ENCODE data around the gene EN1.

Gene EN1

DNA sequence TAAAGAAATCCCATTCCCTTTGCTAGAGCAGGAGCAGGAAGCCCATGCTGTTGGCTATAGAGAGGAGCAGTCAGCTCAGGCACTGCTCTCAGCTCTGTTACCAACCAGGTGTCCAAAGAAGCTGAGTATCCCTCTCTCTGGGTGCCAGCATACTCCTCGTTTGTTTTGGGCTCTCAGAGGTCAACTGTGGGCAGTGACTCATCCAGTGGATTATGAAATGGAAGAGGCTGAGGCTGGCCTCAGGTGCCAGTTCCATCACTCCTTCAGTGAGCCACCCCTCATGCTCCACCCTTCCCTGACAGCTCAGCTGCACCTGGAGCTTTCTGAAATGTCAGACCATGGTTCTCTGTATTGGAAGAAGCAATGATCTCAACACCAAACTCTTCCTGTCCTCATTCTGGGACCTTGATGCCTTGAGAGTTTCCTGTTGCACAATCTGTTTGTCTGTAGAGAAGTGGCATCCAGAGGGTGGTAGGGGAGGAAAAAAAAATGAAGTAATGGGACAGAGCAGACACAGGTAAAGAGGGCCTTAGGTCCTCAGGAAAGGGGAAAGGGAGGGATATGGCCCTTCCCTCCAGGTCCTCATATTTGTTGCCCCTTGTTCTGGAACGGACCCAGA, 31.2 kb upstream of the EN1 start:
- H3K27ac ChIP-seq, result no peak overlapping the region
- TF ChIP-seq, protein P1, sequence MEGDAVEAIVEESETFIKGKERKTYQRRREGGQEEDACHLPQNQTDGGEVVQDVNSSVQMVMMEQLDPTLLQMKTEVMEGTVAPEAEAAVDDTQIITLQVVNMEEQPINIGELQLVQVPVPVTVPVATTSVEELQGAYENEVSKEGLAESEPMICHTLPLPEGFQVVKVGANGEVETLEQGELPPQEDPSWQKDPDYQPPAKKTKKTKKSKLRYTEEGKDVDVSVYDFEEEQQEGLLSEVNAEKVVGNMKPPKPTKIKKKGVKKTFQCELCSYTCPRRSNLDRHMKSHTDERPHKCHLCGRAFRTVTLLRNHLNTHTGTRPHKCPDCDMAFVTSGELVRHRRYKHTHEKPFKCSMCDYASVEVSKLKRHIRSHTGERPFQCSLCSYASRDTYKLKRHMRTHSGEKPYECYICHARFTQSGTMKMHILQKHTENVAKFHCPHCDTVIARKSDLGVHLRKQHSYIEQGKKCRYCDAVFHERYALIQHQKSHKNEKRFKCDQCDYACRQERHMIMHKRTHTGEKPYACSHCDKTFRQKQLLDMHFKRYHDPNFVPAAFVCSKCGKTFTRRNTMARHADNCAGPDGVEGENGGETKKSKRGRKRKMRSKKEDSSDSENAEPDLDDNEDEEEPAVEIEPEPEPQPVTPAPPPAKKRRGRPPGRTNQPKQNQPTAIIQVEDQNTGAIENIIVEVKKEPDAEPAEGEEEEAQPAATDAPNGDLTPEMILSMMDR (conservative IDR thresholded peaks at IDR 0.05), result no peak
- no peak for TF ChIP-seq ZFX (IDR thresholded peaks at IDR 0.05)

DNA sequence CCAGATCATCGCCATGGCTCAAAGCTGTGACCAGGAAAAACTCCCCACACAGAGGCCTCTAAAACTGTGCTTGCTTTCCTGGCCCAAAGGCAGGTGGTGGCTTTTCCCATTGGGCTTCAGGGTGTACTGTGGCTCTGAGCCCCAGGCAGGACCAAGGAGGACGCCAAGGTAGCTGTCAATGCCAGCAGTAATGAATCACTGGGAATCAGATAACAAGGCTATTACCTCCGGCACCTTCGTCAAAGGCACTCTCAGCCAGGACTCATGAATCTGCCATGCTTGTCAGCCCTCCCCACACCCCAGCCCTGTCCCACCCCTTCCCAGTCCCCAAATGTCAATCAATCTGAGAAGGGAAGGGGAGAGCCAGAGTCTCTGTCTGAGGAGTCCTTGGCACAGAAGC, 27.9 kb upstream of the EN1 start:
- no peak overlapping the region for H3K27ac ChIP-seq
- no peak for TF ChIP-seq ZFX (IDR thresholded peaks at IDR 0.05)
- TF ChIP-seq, protein P1 (conservative IDR thresholded peaks at IDR 0.05), result no peak

DNA sequence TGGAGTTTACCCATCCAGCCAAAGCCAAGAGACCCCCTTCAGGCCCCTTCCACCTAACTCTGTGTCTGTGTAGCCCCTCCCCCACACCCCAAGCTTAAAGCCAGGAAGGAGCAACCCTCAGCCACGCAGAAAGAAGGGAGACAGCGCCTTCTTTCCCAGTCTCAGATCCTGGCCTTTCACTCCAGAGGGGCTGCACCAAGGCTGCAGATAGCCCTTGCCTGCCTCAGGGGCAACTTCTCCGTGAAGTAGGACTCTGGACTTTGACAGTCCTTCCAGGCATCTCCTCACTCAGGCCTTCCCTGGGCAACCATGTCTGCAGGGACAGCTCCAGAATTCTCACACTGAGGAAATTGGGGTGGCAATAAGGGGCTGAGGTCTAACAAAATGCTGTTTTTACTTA, 26.9 kb upstream of the EN1 start:
- H3K27ac ChIP-seq, result no peak overlapping the region
- TF ChIP-seq ZFX (IDR thresholded peaks at IDR 0.05), result no peak
- TF ChIP-seq, protein P1 (conservative IDR thresholded peaks at IDR 0.05), result no peak

DNA sequence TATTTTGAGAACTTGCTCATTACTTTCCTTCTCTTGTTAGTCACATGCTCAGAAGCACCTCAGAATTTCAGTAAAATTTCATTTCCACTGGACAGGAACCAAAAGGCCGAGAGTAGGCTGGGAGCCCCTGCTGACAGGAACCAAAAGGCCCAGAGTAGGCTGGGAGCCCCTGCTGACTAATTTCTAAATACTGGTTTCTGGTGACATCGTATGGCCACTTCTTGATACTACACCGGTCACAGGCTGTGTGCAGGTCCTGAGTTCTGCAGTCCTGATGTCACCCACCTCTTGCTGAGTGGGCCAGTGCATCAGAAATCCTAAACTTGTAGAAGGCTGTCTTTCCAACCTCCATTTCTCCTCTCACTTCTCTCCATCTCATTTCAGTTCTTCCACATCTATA, 17.7 kb upstream of the EN1 start:
- H3K27ac ChIP-seq, result no peak overlapping the region
- no peak for TF ChIP-seq ZFX (IDR thresholded peaks at IDR 0.05)
- TF ChIP-seq, protein P1 (conservative IDR thresholded peaks at IDR 0.05), result peak; percentile 62

DNA sequence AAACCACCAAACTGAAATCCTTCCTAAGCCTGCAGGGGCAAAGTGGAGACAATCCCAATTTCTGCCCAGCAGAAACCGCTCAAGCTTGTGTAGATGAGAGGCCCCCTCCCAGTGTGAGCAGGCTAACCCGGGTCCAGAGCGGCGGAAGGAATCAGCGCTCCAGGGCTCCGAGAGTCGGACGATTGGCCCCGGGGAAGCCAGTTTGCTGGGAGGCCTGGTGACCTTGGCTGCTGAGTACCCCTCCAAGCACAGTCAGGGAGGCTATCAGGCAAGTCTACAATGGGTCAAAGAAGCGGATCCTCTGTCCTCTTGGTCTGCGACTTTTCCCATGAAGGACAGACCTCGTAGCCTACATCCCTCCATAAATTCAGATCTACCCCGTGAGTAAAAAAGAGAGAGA, 16.8 kb upstream of the EN1 start:
- TF ChIP-seq ZFX (IDR thresholded peaks at IDR 0.05), result no peak
- TF ChIP-seq, protein P1 (conservative IDR thresholded peaks at IDR 0.05), result no peak
- H3K27ac ChIP-seq, result no peak overlapping the region

DNA sequence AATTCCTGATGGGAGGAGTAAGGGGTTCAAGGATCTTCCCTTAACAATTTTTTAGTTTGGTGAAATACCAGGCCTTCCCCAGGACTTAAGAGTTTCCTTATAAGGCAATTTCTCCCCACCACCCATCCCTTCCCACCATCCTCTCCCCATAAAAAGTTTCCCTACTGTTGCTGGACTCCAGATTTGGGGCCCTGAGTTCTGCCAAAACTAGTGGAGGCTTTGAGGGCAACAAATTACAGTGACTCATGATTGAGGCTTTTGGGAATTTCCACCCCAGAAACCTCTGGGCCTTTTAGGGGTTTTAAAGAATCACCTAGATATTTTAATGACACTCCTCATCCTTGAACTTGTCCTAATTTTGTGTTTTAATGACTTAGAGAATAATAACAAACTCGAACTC, 14.3 kb upstream of the EN1 start:
- H3K27ac ChIP-seq, result no peak overlapping the region
- TF ChIP-seq, protein P1 (conservative IDR thresholded peaks at IDR 0.05), result no peak
- no peak for TF ChIP-seq ZFX (IDR thresholded peaks at IDR 0.05)

DNA sequence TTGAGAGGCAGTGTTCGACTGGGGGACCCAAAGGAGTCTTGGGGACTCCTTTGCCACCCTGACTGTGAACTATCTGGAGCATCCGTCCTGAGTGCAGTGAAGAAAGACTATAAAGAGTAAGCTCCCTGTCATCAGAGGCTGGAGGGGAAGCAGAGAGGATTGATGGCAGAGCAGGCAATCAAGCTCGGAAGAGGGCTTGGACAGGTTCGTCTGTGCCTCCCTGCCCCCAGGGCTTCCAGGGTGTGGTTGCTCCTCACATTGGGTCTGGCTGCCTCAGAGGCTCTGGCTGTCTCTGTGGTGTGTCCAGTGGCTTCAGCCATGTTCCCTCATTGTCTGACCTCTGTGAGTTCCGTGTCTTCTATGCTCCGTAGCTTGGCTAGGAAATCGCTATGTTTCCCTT, 13.8 kb upstream of the EN1 start:
- H3K27ac ChIP-seq, result no peak overlapping the region
- no peak for TF ChIP-seq ZFX (IDR thresholded peaks at IDR 0.05)
- TF ChIP-seq, protein P1 (conservative IDR thresholded peaks at IDR 0.05), result no peak

Data from C4-2B (cell line).